GM10248 (cell line): ENCODE results near the gene CNNM2.
"Not testable (repeated sequence)": the region's sequence is repeated elsewhere in the genome, so short reads cannot be mapped to it uniquely, and the experiment has no call there.

ENCODE experiments used
- CTCF ChIA-PET: fragments of 300-600 bp; sonication (Branson Sonifier 250); formaldehyde crosslinking; extraction: SDS; loops from one replicate; lab custom pipeline; 2021; ENCODE audit warnings: antibody characterized with exemption; lab: Yijun Ruan, JAX
- POLR2A ChIA-PET: fragments of 350-650 bp; sonication (Branson Sonifier 250); formaldehyde crosslinking; extraction: SDS; loops from one replicate; lab custom pipeline; 2020; ENCODE audit warnings: antibody characterized with exemption; lab: Yijun Ruan, JAX
- DNase-seq: peaks from one replicate; pipeline ENCODE4 v3.0.0; 2012; ENCODE audit errors: extremely low spot score
- CTCF ChIP-seq: IDR thresholded peaks from 2 replicates; pipeline ENCODE4 v1.5.1; 2012; ENCODE audit warnings: mild to moderate bottlenecking, low read depth; ENCODE audit errors: extremely low read depth, missing control alignments, control extremely low read depth

The CNNM2 gene

GRCh38 chr10:103123282-103124024, 205.4 kb downstream of the CNNM2 start:
- ChIA-PET POLR2A (interaction anchor here (0.9 kb wide), 1 partner anchor 70 kb away, joined by 3 read pairs; the partner anchor contains the start of gene NT5C2), CTCF (interaction anchor here (1.1 kb wide), 1 partner anchor 21 kb away, joined by 3 read pairs; no protein-coding TSS in a partner anchor)
- no peak for DNase-seq

DNA sequence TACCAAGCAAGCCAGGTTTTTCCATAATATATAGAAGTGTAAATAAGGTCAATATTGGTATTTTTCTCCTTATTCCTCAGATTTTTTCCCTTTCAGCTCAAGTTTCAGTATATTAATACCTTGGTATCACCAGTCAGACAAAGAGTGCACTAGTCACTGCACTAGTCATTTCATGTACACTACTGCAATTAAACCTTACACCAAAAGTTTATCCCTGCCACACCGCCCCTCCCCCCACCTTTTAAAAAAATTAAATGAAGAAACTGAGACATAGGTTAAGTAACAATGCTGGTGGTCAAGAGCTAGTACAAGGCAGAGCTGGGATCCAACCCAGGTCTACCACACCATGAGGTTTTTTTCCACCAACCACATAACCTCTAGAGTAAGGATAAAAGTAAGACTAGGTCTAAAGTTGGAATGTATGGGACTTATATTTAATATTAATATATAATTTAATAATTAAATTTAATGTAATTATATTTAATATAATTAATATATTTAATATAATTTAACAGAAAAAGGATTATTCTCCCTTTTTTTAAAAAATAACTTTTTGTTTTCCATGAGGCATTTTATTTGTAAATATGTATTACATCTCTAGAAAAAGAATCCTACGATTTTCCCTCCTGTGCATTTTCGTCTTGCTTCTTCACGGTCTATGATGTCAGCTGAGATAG, 206.5 kb downstream of the CNNM2 start:
- ChIA-PET CTCF (interaction anchor here (1.0 to 2.6 kb wide), 3 partner anchors 14 to 207 kb away, joined by 3 to 7 read pairs (median 3); partner anchors contain the start of gene CNNM2), POLR2A (interaction anchor here (0.9 kb wide), 1 partner anchor 69 kb away, joined by 3 read pairs; the partner anchor contains the start of gene NT5C2)
- TF ChIP-seq CTCF = no peak
- no peak for DNase-seq

More at GRCh38 chr10:103123282-103124024, 205.4 kb downstream of the CNNM2 start:
- TF ChIP-seq CTCF = no peak

GRCh38 chr10:103125323-103126267, 207.5 kb downstream of the CNNM2 start:
- CTCF ChIA-PET = interaction anchor here (1.4 to 2.6 kb wide), 3 partner anchors 12 to 67 kb away, joined by 4 to 7 read pairs (median 7); partner anchors contain the start of gene NT5C2
- peak; percentile 45 for DNase-seq
- no peak for TF ChIP-seq CTCF
- POLR2A ChIA-PET = no interaction called here

DNA sequence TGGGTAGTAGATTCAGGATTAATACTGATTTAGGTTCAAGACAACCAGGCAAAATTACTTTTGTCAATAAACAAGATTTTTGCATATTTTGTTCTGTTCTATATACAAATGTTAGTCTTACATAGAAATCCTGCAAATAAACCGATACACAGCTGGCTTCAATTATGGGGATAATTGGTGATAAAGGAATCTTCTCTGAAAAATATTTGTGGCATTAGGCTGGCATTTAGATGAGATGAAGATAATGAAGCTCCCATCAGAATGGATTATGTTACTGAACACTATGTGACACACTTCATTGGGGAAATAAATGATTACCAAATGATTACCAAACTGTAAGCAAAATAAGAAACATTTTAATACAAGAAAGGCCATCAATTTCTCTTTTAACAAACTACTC, 209.1 kb downstream of the CNNM2 start:
- no peak for DNase-seq
- no peak for TF ChIP-seq CTCF
- POLR2A ChIA-PET = no interaction called here
- CTCF ChIA-PET = interaction anchor here (1.0 to 1.6 kb wide), 2 partner anchors 10 to 18 kb away, joined by 4 to 7 read pairs; no protein-coding TSS in a partner anchor

DNA sequence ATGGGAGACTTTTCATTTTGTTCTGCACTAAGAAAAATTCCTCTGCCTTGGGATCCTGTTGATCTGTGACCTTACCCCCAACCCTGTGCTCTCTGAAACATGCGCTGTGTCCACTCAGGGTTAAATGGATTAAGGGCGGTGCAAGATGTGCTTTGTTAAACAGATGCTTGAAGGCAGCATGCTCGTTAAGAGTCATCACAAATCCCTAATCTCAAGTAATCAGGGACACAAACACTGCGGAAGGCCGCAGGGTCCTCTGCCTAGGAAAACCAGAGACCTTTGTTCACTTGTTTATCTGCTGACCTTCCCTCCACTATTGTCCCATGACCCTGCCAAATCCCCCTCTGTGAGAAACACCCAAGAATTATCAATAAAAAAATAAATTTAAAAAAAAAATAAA, 212.1 kb downstream of the CNNM2 start:
- POLR2A ChIA-PET = not testable (repeated sequence)

DNA sequence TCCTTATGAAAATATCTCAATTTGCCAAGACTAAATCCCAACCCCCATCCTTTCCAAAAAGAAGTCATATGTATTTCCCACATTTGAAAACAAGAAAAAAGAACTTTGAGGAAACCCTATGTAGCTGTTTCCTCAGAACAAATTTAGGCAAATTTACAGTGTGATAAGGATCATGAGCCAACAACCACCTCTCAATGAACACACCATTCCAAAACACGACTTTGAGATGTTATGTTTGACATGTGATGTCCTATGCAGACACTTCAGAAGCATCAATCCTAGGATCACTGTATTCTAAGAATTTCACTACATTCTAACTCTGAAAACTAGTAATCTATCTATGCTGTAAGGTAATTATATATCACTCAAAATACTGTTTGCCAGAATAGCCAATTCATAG, 212.8 kb downstream of the CNNM2 start:
- no peak for DNase-seq
- ChIA-PET CTCF (no interaction called here), POLR2A (no interaction called here)
- TF ChIP-seq CTCF = no peak

More for the DNA sequence above, 212.1 kb downstream of the CNNM2 start:
- DNase-seq, CTCF ChIA-PET: not testable (repeated sequence)

GRCh38 chr10:103135168-103135567, 217.1 kb downstream of the CNNM2 start:
- CTCF ChIA-PET, DNase-seq, POLR2A ChIA-PET: not testable (repeated sequence)
